ENCODE results near the gene MBD4. TPM values are rescaled to one million over a fixed set of nuclear protein-coding genes. Genes with fewer than 3 reads are reported as not detected.
A peak's percentile ranks its signal among the peaks of the same experiment; 100 is the strongest.

The MBD4 gene
- total RNA-seq, 4 donors from 2014 or later: 15.0 to 34.4 (median 30.4) TPM

DNA sequence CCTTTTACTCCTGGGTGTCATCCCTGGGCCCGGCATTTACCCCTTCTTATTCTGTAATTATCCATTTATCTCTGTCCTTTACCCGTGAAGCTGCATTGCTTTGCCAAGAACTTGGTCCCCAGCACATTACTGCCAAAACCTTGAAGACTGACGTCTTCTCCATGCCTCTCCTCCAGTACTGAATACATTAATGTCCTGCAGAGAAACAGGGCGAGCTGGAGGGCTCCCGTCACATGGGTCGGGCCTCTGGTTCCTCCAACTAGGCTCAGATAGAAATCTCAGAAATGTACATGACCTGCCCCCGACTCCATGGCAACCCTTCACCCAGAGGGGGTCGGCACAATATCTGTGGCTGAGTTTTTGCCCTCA, 11.8 kb downstream of the MBD4 start:
- TF ChIP-seq POLR2AphosphoS5 (IDR thresholded peaks at IDR 0.05): no peak
- no peak for TF ChIP-seq POLR2A (IDR thresholded peaks at IDR 0.05)
- TF ChIP-seq, protein P1, sequence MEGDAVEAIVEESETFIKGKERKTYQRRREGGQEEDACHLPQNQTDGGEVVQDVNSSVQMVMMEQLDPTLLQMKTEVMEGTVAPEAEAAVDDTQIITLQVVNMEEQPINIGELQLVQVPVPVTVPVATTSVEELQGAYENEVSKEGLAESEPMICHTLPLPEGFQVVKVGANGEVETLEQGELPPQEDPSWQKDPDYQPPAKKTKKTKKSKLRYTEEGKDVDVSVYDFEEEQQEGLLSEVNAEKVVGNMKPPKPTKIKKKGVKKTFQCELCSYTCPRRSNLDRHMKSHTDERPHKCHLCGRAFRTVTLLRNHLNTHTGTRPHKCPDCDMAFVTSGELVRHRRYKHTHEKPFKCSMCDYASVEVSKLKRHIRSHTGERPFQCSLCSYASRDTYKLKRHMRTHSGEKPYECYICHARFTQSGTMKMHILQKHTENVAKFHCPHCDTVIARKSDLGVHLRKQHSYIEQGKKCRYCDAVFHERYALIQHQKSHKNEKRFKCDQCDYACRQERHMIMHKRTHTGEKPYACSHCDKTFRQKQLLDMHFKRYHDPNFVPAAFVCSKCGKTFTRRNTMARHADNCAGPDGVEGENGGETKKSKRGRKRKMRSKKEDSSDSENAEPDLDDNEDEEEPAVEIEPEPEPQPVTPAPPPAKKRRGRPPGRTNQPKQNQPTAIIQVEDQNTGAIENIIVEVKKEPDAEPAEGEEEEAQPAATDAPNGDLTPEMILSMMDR (IDR thresholded peaks at IDR 0.05): no peak
- TF ChIP-seq EP300 (IDR thresholded peaks at IDR 0.05; ENCODE audit: low read depth): no peak
- no peaks in the 10 kb centered on the region for H3K27me3 ChIP-seq
- H3K4me1 ChIP-seq: peaks cover 3 to 21% (median 10%) of the 10 kb centered on the region in 4 donors
- H3K36me3 ChIP-seq: peaks cover 0 to 22% (median 9%) of the 10 kb centered on the region in 4 donors
- WGBS, 2 donors (ENCODE audit: low coverage in 1 of 2): 6 to 18% methylated on average over 3 to 8 of the region's 8 CpGs
- intact Hi-C loops (cut with DNase I; ENCODE audit: low total_unique reads) (no loop called here), in situ Hi-C loops (cut with MboI; ENCODE audit: low pct_ligation_motif_present in 1 of 4, low pct_unique_long_range_greater_than_20kb in 1 of 4, low sequenced_read_pairs in 3 of 4) (no loop called here)
- no peaks in the 10 kb centered on the region for H3K9me3 ChIP-seq
- H3K27ac ChIP-seq: no peak overlapping the region
- no peak for DNase-seq
- peak overlapping the region; percentile 5 to 80 (median 34) for H3K4me3 ChIP-seq

GRCh38 chr3:129425619-129426018, 14.1 kb downstream of the MBD4 start:
- no peak overlapping the region for H3K27ac ChIP-seq
- intact Hi-C loops (cut with DNase I; ENCODE audit: low total_unique reads) (no loop called here), in situ Hi-C loops (cut with MboI; ENCODE audit: low pct_ligation_motif_present in 1 of 4, low pct_unique_long_range_greater_than_20kb in 1 of 4, low sequenced_read_pairs in 3 of 4) (no loop called here)
- H3K4me3 ChIP-seq: no peak overlapping the region
- peaks cover 3 to 21% (median 10%) of the 10 kb centered on the region in 4 donors for H3K4me1 ChIP-seq
- TF ChIP-seq, protein P1 (IDR thresholded peaks at IDR 0.05): no peak
- TF ChIP-seq EP300 (IDR thresholded peaks at IDR 0.05; ENCODE audit: low read depth) (no peak), POLR2AphosphoS5 (IDR thresholded peaks at IDR 0.05) (no peak), POLR2A (IDR thresholded peaks at IDR 0.05) (no peak)
- no peaks in the 10 kb centered on the region for H3K9me3 ChIP-seq
- H3K36me3 ChIP-seq: peaks cover 0 to under 1% (median 0%) of the 10 kb centered on the region in 4 donors
- no peaks in the 10 kb centered on the region for H3K27me3 ChIP-seq
- DNase-seq: no peak
- WGBS, 2 donors (ENCODE audit: low coverage in 1 of 2): 64% methylated on average over 2 of the region's 2 CpGs; no CpG with 5 or more reads in 1 of the 2 donors

GRCh38 chr3:129425213-129425612, 14.5 kb downstream of the MBD4 start:
- intact Hi-C loops (cut with DNase I; ENCODE audit: low total_unique reads): no loop called here
- DNase-seq: no peak
- WGBS, 2 donors (ENCODE audit: low coverage in 1 of 2): 70 to 80% methylated on average over 2 to 3 of the region's 3 CpGs
- no peak for TF ChIP-seq POLR2AphosphoS5 (IDR thresholded peaks at IDR 0.05)
- TF ChIP-seq, protein P1 (IDR thresholded peaks at IDR 0.05): no peak
- TF ChIP-seq POLR2A (IDR thresholded peaks at IDR 0.05): no peak
- TF ChIP-seq EP300 (IDR thresholded peaks at IDR 0.05; ENCODE audit: low read depth): no peak
- H3K4me1 ChIP-seq: peaks cover 3 to 21% (median 10%) of the 10 kb centered on the region in 4 donors
- in situ Hi-C loops (cut with MboI; ENCODE audit: low pct_ligation_motif_present in 1 of 4, low pct_unique_long_range_greater_than_20kb in 1 of 4, low sequenced_read_pairs in 3 of 4): no loop called here
- no peak overlapping the region for H3K27ac ChIP-seq
- H3K4me3 ChIP-seq: no peak overlapping the region
- no peaks in the 10 kb centered on the region for H3K9me3 ChIP-seq
- no peaks in the 10 kb centered on the region for H3K27me3 ChIP-seq
- H3K36me3 ChIP-seq: no peaks in the 10 kb centered on the region

- peak; percentile 35 for DNase-seq
- Histone ChIP-seq H3K36me3 (no peaks in the 10 kb centered on the region), H3K9me3 (no peaks in the 10 kb centered on the region), H3K4me3 (no peak overlapping the region), H3K4me1 (peaks cover 3 to 21% (median 10%) of the 10 kb centered on the region in 4 donors), H3K27ac (no peak overlapping the region), H3K27me3 (no peaks in the 10 kb centered on the region)
- 60 to 81% methylated on average over 2 to 4 of the region's 4 CpGs for WGBS, 2 donors (ENCODE audit: low coverage in 1 of 2)
- TF ChIP-seq POLR2AphosphoS5 (IDR thresholded peaks at IDR 0.05): no peak
- no peak for TF ChIP-seq EP300 (IDR thresholded peaks at IDR 0.05; ENCODE audit: low read depth)
- TF ChIP-seq, protein P1 (IDR thresholded peaks at IDR 0.05): no peak
- TF ChIP-seq POLR2A (IDR thresholded peaks at IDR 0.05): no peak
- in situ Hi-C loops (cut with MboI; ENCODE audit: low pct_ligation_motif_present in 1 of 4, low pct_unique_long_range_greater_than_20kb in 1 of 4, low sequenced_read_pairs in 3 of 4): no loop called here
- intact Hi-C loops (cut with DNase I; ENCODE audit: low total_unique reads): no loop called here
Measured at GRCh38 chr3:129424185-129424841, 15.4 kb downstream of the MBD4 start.
